Esophagus muscularis mucosa (tissue), 4 donors: ENCODE data around the gene ASXL3.

ENCODE experiments used
- EP300 ChIP-seq: sonication (generic); formaldehyde crosslinking; IDR thresholded peaks from one replicate; pipeline ENCODE4 v1.6.1; 2017; ENCODE audit warnings: antibody characterized with exemption
- POLR2AphosphoS5 ChIP-seq, 2 donors: sonication (generic); formaldehyde crosslinking; IDR thresholded peaks; one replicate each; pipeline ENCODE4 v1.6.1; 2017; ENCODE audit warnings: antibody characterized with exemption in 2 of 2
- TF ChIP-seq, protein P1 (sequence below), 3 experiments: fragments of 200-600 bp in 2 of 3; fragments of 450-650 bp in 1 of 3; sonication (generic) in 2 of 3; IDR thresholded peaks; one replicate each; pipeline ENCODE4 v1.5.1; 2017 to 2019; ENCODE audit warnings: antibody characterized with exemption in 3 of 3, mild to moderate bottlenecking in 2 of 3, moderate library complexity in 1 of 3

DNA sequence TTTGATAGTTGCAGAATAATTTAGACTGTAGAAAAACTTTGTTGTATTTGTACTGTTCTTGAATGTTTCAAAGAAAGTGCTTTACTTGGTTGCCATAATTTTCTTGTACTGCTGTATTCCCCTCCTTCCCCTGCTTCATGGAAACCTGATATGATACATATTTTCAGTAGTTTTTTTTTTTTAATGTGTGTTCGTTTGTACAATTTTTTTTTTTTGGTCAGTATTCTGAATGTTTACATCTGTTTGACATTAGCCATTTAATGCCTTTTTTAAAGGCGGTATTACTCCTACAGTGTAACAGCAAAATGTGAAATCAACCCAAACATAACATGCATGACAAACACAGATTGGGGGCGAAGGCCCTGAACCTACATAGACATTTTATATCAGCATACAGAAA lies 172.3 kb downstream of the ASXL3 start:
- TF ChIP-seq, protein P1, sequence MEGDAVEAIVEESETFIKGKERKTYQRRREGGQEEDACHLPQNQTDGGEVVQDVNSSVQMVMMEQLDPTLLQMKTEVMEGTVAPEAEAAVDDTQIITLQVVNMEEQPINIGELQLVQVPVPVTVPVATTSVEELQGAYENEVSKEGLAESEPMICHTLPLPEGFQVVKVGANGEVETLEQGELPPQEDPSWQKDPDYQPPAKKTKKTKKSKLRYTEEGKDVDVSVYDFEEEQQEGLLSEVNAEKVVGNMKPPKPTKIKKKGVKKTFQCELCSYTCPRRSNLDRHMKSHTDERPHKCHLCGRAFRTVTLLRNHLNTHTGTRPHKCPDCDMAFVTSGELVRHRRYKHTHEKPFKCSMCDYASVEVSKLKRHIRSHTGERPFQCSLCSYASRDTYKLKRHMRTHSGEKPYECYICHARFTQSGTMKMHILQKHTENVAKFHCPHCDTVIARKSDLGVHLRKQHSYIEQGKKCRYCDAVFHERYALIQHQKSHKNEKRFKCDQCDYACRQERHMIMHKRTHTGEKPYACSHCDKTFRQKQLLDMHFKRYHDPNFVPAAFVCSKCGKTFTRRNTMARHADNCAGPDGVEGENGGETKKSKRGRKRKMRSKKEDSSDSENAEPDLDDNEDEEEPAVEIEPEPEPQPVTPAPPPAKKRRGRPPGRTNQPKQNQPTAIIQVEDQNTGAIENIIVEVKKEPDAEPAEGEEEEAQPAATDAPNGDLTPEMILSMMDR (IDR thresholded peaks at IDR 0.05), result no peak
- TF ChIP-seq POLR2AphosphoS5 (IDR thresholded peaks at IDR 0.05) (no peak), EP300 (no peak)
